ENCODE data around the gene IL2RA.

The IL2RA gene

DNA sequence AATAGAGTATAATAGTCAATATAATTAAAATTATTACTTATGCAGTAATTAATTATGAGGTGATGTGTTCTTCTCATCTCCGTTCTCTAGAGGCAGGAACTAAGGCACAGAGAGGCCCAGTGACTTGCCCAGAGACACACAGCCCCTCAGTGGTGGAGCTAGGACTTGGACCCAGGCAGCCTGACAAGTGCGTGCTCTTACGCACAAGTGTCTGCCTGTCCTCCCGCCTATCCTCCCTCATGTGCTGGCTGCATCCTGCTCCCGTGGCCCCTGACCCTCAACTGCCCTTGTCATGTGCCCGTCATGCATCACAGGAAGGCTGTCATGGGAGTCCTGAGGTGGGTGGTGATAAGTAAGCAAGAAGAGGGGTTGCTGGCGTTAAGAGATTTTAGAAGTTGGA, 14.3 kb downstream of the IL2RA start:
- H3K36me3 ChIP-seq (ENCODE audit: low read length) = no peaks in the 10 kb centered on the region
- no peak overlapping the region for H2AFZ ChIP-seq (ENCODE audit: low read depth, low read length, severe bottlenecking)
- H3K4me3 ChIP-seq (ENCODE audit: insufficient read depth, low read length, poor library complexity, severe bottlenecking) = no peak overlapping the region
- H3K27ac ChIP-seq (ENCODE audit: low read depth, low read length) = no peak overlapping the region
- H3K4me2 ChIP-seq (ENCODE audit: low read depth, low read length, poor library complexity, severe bottlenecking) = no peak overlapping the region
- no peaks in the 10 kb centered on the region for H3K9me3 ChIP-seq (ENCODE audit: insufficient read depth, low read length)
- no peak overlapping the region for H3K9ac ChIP-seq (ENCODE audit: low read length)
- TF ChIP-seq, protein P1, sequence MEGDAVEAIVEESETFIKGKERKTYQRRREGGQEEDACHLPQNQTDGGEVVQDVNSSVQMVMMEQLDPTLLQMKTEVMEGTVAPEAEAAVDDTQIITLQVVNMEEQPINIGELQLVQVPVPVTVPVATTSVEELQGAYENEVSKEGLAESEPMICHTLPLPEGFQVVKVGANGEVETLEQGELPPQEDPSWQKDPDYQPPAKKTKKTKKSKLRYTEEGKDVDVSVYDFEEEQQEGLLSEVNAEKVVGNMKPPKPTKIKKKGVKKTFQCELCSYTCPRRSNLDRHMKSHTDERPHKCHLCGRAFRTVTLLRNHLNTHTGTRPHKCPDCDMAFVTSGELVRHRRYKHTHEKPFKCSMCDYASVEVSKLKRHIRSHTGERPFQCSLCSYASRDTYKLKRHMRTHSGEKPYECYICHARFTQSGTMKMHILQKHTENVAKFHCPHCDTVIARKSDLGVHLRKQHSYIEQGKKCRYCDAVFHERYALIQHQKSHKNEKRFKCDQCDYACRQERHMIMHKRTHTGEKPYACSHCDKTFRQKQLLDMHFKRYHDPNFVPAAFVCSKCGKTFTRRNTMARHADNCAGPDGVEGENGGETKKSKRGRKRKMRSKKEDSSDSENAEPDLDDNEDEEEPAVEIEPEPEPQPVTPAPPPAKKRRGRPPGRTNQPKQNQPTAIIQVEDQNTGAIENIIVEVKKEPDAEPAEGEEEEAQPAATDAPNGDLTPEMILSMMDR (IDR thresholded peaks at IDR 0.05; ENCODE audit: insufficient read depth, low read length, poor library complexity, severe bottlenecking) = no peak
- no peak for TF ChIP-seq EZH2phosphoT487 (conservative IDR thresholded peaks at IDR 0.05; ENCODE audit: low read length)
- no peaks in the 10 kb centered on the region for H3K79me2 ChIP-seq (ENCODE audit: insufficient read depth, low read length)
- peaks cover 20% of the 10 kb centered on the region for H3F3A ChIP-seq (ENCODE audit: insufficient read depth)
- no peaks in the 10 kb centered on the region for H3K9me2 ChIP-seq (replicated peaks; ENCODE audit: insufficient read depth, low read length)
- H3K27me3 ChIP-seq (ENCODE audit: low read length) = no peaks in the 10 kb centered on the region
- H4K20me1 ChIP-seq (ENCODE audit: low read depth, low read length) = no peaks in the 10 kb centered on the region

DNA sequence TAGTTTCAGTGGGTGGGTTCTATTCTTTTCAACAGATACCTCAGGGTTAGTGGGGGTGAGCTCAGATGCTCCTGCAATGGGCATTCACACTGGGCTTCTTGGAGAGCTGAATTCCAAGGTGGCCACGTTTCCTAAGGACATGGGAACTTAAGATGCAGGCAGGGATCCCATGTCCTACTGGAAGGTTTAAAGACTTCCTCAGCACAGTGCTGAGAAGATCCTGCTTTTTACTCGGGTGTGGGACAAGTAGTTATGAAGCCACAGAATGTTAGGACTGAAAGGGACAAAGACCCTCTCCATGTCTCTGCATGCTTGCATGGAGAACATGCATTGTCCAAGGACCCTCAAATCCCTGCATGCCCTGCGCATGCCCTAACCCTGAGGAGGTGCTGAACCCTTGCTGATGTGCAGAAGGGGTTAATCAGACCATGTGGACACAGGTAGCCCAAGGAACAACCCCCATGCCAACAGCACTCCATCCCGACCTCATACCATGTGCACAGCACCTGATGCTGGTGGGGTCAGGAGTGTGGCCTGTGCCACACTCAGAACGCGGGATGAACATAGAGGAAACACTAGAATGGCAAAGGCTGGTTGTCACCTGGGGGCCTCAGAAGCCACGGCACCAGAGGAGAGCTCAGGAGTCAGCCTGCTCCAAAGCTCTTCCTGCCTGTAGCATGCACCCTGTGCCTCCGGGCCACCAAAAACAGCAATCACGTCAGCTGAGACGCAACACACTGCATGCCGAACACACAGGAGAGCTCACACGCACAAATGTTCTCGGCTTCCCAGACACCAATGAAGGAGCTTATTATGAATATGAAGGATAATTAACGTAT, 15.2 kb downstream of the IL2RA start:
- H3K9me2 ChIP-seq (replicated peaks; ENCODE audit: insufficient read depth, low read length) = no peaks in the 10 kb centered on the region
- no peak overlapping the region for H3K27ac ChIP-seq (ENCODE audit: low read depth, low read length)
- H3K27me3 ChIP-seq (ENCODE audit: low read length) = no peaks in the 10 kb centered on the region
- TF ChIP-seq, protein P1 (IDR thresholded peaks at IDR 0.05; ENCODE audit: insufficient read depth, low read length, poor library complexity, severe bottlenecking) = no peak
- no peak for TF ChIP-seq EZH2phosphoT487 (conservative IDR thresholded peaks at IDR 0.05; ENCODE audit: low read length)
- peaks cover 14% of the 10 kb centered on the region for H3F3A ChIP-seq (ENCODE audit: insufficient read depth)
- H3K9ac ChIP-seq (ENCODE audit: low read length) = no peak overlapping the region
- H3K4me2 ChIP-seq (ENCODE audit: low read depth, low read length, poor library complexity, severe bottlenecking) = no peak overlapping the region
- no peak overlapping the region for H3K4me3 ChIP-seq (ENCODE audit: insufficient read depth, low read length, poor library complexity, severe bottlenecking)
- no peak overlapping the region for H2AFZ ChIP-seq (ENCODE audit: low read depth, low read length, severe bottlenecking)
- no peaks in the 10 kb centered on the region for H3K9me3 ChIP-seq (ENCODE audit: insufficient read depth, low read length)
- H4K20me1 ChIP-seq (ENCODE audit: low read depth, low read length) = no peaks in the 10 kb centered on the region
- H3K36me3 ChIP-seq (ENCODE audit: low read length) = no peaks in the 10 kb centered on the region
- H3K79me2 ChIP-seq (ENCODE audit: insufficient read depth, low read length) = no peaks in the 10 kb centered on the region

DNA sequence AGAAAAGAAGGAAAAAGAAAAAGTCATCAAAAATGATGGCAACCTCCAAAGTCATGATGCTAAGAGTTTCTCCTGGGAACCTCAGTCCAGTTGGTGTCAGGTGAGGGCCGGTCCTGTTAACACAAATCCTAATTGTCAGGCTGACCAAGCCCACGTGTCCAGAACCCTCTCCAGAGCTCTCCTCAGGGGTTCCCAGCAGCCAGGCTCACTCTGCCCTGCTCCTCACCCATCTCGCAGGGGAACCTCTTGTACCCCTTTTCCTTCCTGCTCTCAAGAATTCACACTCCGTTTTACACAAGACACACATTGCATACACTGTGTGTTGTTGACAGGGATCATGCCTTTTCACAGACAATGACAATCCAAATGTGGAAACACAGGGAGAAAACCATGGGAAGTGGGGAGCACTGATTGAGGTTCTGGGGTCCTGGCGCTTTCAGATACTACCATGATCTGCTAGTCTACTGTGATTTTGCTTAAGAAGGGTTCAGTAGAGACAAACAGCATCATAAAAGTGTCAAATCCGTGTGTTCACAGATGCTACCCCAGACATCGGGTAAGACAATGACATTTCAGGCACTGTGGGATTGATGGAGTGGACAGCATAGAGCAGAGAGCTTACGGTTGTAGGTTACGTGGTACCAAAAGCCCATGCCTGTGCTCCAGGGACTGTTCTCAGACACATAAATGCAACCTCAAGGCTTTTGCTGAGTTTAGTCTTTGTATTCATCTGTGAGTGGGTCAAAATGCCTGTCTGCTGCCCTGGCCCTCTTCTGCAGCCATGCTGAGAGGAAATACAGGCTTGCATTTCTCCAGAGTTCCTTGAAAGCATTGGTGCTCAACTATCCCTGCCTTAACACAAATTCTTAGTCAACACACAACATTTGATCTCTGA, 16.0 kb downstream of the IL2RA start:
- H3K9me2 ChIP-seq (replicated peaks; ENCODE audit: insufficient read depth, low read length) = no peaks in the 10 kb centered on the region
- H3K27me3 ChIP-seq (ENCODE audit: low read length) = no peaks in the 10 kb centered on the region
- H3K36me3 ChIP-seq (ENCODE audit: low read length) = no peaks in the 10 kb centered on the region
- peaks cover 10% of the 10 kb centered on the region for H3F3A ChIP-seq (ENCODE audit: insufficient read depth)
- H3K4me2 ChIP-seq (ENCODE audit: low read depth, low read length, poor library complexity, severe bottlenecking) = no peak overlapping the region
- no peaks in the 10 kb centered on the region for H3K9me3 ChIP-seq (ENCODE audit: insufficient read depth, low read length)
- H3K79me2 ChIP-seq (ENCODE audit: insufficient read depth, low read length) = no peaks in the 10 kb centered on the region
- H4K20me1 ChIP-seq (ENCODE audit: low read depth, low read length) = no peaks in the 10 kb centered on the region
- H2AFZ ChIP-seq (ENCODE audit: low read depth, low read length, severe bottlenecking) = no peak overlapping the region
- H3K4me3 ChIP-seq (ENCODE audit: insufficient read depth, low read length, poor library complexity, severe bottlenecking) = no peak overlapping the region
- no peak overlapping the region for H3K27ac ChIP-seq (ENCODE audit: low read depth, low read length)
- H3K9ac ChIP-seq (ENCODE audit: low read length) = no peak overlapping the region
- TF ChIP-seq, protein P1 (IDR thresholded peaks at IDR 0.05; ENCODE audit: insufficient read depth, low read length, poor library complexity, severe bottlenecking) = no peak
- TF ChIP-seq EZH2phosphoT487 (conservative IDR thresholded peaks at IDR 0.05; ENCODE audit: low read length) = no peak
